ENCODE results near the gene NMUR2.

Gene NMUR2

GRCh38 chr5:152367554-152367953 lies 37.5 kb downstream of the NMUR2 start:
- no peak for DNase-seq

GRCh38 chr5:152366716-152367115 lies 38.4 kb downstream of the NMUR2 start:
- no peak for DNase-seq

DNA sequence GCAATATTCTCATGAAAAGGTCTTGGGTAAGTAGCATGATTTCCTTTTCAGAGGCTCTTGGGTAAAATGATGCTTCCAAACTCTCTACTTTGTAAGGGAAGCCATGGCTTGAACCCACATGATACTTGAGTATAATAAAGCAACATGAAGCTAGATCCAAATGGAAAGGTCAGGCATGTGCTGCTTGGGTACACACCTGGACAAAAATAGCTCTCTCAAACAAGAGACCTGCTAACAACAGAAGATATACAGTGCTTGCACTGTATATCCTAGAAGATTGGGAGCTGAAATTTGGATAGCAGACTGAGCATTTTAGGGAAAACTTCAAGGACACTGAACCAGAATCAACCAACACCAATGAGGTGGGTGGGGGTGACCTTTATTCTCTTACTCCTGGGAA lies 40.2 kb downstream of the NMUR2 start:
- DNase-seq = no peak

DNA sequence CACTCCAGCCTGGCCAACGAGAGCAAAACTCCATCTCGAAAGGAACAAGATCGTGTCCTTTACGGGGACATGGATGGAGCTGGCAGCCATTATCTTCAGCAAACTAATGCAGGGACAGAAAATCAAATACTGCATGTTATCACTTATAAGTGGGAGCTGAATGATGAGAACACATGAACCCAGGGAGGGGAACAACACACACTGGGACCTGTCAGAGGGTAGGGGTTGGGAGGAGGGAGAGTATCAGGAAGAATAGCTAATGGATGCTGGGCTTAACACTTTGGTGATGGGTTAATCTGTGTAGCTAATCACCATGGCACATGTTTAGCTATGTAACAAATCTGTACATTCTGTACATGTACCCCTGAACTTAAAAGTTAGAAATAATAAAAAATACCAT lies 40.9 kb downstream of the NMUR2 start:
- DNase-seq = no peak

DNA sequence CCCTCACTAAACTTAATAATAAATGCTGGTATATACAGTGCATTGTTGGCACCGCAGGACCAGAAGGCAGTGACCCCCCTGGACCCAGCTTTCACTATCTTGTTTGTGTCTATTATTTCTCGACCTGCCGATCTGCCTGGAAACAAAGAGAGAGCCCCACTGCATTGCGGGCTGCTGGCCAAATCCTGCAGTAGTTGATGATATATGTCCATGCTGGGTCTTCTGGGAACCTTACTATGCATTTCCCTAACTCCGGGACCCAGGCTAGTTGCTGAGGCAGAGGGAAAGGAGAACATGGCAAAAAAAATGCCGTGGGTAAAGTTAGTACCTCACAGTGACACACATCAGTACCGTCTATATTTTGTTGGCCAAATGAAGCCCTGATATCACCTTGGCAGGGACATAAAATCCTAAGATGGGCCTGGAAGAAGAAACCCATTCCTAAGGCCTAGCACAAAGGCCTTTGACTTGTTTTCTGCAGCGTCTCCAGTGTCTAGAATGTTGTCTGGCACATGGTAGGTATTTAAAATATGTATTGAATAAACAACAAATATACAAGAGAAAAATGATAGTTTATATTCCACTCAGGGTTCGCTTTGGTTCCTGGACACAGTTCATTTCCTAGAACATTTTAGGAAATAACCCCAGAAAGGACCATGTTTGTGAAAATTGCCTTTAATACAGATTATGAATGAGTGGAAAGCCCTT lies 46.1 kb downstream of the NMUR2 start:
- no peak for DNase-seq

DNA sequence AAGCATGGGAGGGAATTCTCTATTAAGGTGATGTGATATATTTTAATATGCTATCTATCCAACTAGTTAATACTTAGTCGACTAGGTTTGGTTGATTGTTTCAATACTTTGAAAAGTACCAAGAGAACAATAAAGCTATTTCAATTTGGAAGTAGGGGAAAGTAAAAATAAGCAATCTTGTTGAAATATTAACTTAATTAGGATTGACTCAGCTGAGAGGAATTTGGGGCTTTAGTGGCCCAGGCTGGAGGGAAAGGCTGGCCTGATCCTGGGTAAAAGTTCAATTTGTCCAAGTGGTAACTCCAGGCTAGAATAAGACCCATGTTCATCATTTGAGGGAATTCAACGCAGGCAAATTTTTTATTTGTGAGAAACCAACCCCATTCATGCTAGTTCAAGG lies 48.6 kb downstream of the NMUR2 start:
- DNase-seq = no peak

- DNase-seq = no peak
These were observed 50.0 kb downstream of the NMUR2 start for GRCh38 chr5:152355061-152355460.

- no peak for DNase-seq
These were observed 52.1 kb downstream of the NMUR2 start for GRCh38 chr5:152353001-152353400.

DNA sequence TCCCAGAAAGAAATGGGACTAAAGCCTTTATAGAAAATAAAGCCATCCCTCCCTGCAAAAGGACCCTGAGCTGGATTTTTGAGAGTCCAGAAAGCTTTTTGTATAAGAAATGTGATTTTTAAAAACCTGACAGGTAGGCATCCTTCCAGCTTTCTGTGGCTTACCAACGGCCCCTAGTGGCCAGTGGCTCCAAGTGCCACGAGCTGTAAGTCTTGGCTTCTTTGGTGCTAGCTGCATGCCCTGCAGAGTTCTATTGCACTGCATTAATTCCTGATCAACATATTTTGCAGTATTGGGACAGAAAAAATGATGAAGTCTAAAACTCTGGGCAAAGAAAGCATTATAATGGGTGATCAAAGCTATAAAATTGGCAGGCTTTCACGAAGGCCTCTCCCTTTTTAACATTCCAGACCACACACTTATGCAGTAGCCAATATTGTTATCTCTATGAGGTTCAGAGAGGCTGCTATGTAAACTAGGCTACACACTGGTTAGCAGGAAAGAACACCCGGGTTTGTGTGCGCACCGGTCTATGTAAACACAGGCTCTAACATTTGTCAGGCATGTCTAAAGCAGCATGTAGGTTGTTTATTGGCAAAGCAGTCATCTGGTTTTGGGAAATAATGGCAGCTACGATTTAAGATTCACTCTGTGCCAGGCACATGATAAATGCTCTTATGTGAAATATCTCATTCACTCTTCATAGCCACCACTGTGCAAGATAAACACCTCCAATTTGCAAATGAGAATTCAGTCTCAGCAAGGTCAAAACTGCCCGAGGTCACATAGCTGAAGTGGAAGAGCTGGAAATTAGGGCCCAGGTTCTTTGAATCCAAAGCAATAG lies 55.2 kb downstream of the NMUR2 start:
- DNase-seq = peak; percentile 37 to 44

All from hippocampal formation (tissue), 2 donors.